Epithelial cell of proximal tubule (primary cell): ENCODE data around the gene KRTAP5-7. TPM values are rescaled to one million over a fixed set of nuclear protein-coding genes. Genes with fewer than 3 reads are reported as not detected.
"Not testable (repeated sequence)": the region's sequence is repeated elsewhere in the genome, so short reads cannot be mapped to it uniquely, and the experiment has no call there.

Experiments used
- DNase-seq: peaks from one replicate; pipeline ENCODE4 v3.0.0-alpha.2; 2011; ENCODE audit warnings: low read depth
- H3K4me3 ChIP-seq: 2 replicates; pipeline ENCODE4 v1.5.1; 2011; ENCODE audit warnings: low read depth, mild to moderate bottlenecking, low read length
- CTCF ChIP-seq: conservative IDR thresholded peaks from 2 replicates; pipeline ENCODE4 v1.5.1; 2012; ENCODE audit warnings: low read depth, mild to moderate bottlenecking, low read length
- total RNA-seq: library from RNA; depleted of rRNA; stranded (reverse); fragments of >200 nt; gene quantifications from 2 replicates; pipeline ENCODE4 v1.2.3, GENCODE V29; 2015

KRTAP5-7 gene
- total RNA-seq, 1 donor from 2014 or later: not detected

GRCh38 chr11:71562120-71562519 is 35.1 kb downstream of the KRTAP5-7 start:
- H3K4me3 ChIP-seq: no peak overlapping the region
- no peak for DNase-seq
- TF ChIP-seq CTCF: no peak

GRCh38 chr11:71563406-71563805 is 36.3 kb downstream of the KRTAP5-7 start:
- TF ChIP-seq CTCF: peak; percentile 59
- peak; percentile 15 for DNase-seq
- H3K4me3 ChIP-seq: no peak overlapping the region

GRCh38 chr11:71564430-71564829 is 37.4 kb downstream of the KRTAP5-7 start:
- DNase-seq: no peak
- no peak overlapping the region for H3K4me3 ChIP-seq
- no peak for TF ChIP-seq CTCF

- no peak within 1 kb of the TSS for H3K4me3 ChIP-seq
- TF ChIP-seq CTCF: no peak
- DNase-seq: no peak
Observed at GRCh38 chr11:71565263-71565662, 38.2 kb downstream of the KRTAP5-7 start, which contains the start of gene KRTAP5-10. Gene KRTAP5-10 (plus strand): TSS chr11:71565563. CDS start chr11:71565588, 25 bp downstream.

- DNase-seq: no peak
Observed at GRCh38 chr11:71566081-71566620, 39.1 kb downstream of the KRTAP5-7 start.

GRCh38 chr11:71566626-71567599 is 39.8 kb downstream of the KRTAP5-7 start:
- not testable (repeated sequence) for DNase-seq, H3K4me3 ChIP-seq

More at GRCh38 chr11:71566081-71566620, 39.1 kb downstream of the KRTAP5-7 start:
- H3K4me3 ChIP-seq: no peak overlapping the region
- no peak for TF ChIP-seq CTCF

- DNase-seq, H3K4me3 ChIP-seq: not testable (repeated sequence)
Observed at GRCh38 chr11:71567633-71568032, 40.6 kb downstream of the KRTAP5-7 start.
